BE2C (cell line): ENCODE data around the gene ZBTB7B.
A peak's percentile ranks its signal among the peaks of the same experiment; 100 is the strongest.

Experiments used
- DNase-seq: peaks from one replicate; pipeline ENCODE4 v3.0.0-alpha.2; 2020
- H3K27me3 ChIP-seq: fragments of 250-450 bp; sonication (Bioruptor Pico); 2 replicates; pipeline ENCODE4 v1.5.1; 2020; ENCODE audit warnings: mild to moderate bottlenecking
- H3K36me3 ChIP-seq: fragments of 250-450 bp; sonication (Bioruptor Pico); 2 replicates; pipeline ENCODE4 v1.5.1; 2020; ENCODE audit warnings: mild to moderate bottlenecking
- H3K4me1 ChIP-seq: fragments of 250-450 bp; sonication (Bioruptor Pico); 2 replicates; pipeline ENCODE4 v1.5.1; 2020
- H3K4me3 ChIP-seq: 2 replicates; pipeline ENCODE4 v1.5.1; 2011; ENCODE audit warnings: low read depth, low read length
- H3K9me3 ChIP-seq: fragments of 250-450 bp; sonication (Bioruptor Pico); 2 replicates; pipeline ENCODE4 v1.5.1; 2020
- TF ChIP-seq, protein P1 (sequence below): IDR thresholded peaks from 2 replicates; pipeline ENCODE4 v1.5.1; 2012; ENCODE audit warnings: mild to moderate bottlenecking, low read depth, low read length

Gene ZBTB7B

DNA sequence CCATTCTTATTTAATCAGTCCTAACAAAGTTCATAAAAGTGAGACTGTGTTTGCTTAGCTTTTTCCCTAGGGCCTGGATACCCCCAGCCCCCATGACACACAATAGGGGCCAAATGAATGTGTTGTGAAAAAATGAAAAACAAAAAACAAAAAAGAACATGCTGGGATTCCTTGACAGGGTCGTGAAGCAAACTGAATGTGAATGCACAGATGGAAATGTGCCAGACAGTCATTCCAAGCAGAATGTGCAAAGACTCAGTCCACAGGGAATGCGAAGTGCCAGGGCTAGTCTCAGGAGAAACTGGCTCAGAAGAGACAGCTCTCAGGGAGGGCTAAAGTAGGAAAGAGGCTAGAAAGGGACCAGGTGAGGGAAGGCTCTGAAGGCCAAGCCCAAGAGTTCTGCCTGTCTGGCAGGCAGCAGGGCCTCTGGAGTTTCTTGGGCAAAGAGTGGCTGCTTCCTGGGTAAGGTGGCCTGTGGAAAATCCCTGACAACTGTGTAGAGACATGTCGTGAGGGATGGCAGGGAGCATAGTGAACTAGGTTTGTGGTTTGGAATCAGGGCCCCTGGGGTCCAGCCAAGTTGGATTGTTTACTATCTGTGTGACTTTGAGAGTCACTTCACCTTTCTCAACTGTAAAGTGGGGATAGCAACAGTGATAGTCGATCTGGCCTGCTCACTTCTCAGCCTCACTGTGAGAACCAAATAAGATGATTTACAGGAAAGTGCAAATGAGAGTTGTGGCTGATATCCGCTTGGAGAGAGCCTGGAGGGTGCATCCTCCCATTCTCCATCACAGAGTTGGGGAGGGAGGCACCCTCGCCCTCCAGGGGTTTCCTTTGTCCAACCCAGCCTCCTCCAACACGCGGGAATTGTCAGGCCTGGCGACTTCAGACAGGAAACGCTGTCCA is 47.3 kb downstream of the ZBTB7B start:
- Histone ChIP-seq H3K4me1 (peaks cover 8% of the 10 kb centered on the region), H3K36me3 (no peaks in the 10 kb centered on the region)
- TF ChIP-seq, protein P1, sequence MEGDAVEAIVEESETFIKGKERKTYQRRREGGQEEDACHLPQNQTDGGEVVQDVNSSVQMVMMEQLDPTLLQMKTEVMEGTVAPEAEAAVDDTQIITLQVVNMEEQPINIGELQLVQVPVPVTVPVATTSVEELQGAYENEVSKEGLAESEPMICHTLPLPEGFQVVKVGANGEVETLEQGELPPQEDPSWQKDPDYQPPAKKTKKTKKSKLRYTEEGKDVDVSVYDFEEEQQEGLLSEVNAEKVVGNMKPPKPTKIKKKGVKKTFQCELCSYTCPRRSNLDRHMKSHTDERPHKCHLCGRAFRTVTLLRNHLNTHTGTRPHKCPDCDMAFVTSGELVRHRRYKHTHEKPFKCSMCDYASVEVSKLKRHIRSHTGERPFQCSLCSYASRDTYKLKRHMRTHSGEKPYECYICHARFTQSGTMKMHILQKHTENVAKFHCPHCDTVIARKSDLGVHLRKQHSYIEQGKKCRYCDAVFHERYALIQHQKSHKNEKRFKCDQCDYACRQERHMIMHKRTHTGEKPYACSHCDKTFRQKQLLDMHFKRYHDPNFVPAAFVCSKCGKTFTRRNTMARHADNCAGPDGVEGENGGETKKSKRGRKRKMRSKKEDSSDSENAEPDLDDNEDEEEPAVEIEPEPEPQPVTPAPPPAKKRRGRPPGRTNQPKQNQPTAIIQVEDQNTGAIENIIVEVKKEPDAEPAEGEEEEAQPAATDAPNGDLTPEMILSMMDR = no peak

DNA sequence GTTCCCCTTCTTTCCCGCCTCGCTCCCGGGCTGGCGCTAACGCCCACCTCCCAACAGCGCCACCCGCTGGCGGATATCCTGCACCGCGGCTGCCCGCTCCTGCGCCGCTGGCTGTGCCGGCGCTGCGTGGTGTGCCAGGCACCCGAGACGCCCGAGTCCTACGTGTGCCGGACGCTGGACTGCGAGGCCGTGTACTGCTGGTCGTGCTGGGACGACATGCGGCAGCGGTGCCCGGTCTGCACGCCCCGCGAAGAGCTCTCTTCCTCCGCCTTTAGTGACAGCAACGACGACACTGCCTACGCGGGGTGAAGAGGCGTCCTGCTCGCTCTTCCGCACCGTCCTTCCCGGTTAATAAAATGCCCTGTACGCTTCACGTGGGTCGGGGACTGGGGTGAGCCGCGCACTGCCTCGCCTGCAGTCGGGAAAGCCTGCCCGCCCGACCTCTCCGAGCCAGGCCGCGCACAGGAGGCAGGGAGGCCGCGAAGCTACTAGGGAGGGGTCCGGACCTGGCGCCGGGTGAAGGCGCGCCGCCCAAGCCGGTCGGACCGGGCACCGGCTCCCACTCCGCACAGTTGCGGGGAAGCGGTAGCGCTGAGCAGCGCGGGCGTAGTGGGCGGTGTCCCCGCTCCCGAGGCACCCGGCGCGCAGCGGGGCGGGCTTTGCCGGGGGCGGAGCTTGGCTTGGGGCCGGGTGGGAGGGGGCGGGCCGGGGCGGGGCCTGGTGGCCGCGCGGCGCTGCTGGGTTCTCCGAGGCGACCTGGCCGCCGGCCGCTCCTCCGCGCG is 48.1 kb downstream of the ZBTB7B start, which contains the start of gene ADAM15:
Gene ADAM15, plus strand, starts transcription at position 757 of the 782 bp plus-strand sequence. CDS start 71 bp downstream, outside the sequence.
- H3K9me3 ChIP-seq = no peaks in the 10 kb centered on the region
- DNase-seq = peak; percentile 91
- H3K36me3 ChIP-seq = peaks cover 3% of the 10 kb centered on the region; the same call in 1 of the 2 replicates
- H3K27me3 ChIP-seq = no peaks in the 10 kb centered on the region
- TF ChIP-seq, protein P1 = peak; percentile 90
- H3K4me3 ChIP-seq = peak within 1 kb of the TSS; percentile 85
- H3K4me1 ChIP-seq = peaks cover 8% of the 10 kb centered on the region

More for the DNA sequence above, 47.3 kb downstream of the ZBTB7B start:
- Histone ChIP-seq H3K27me3 (no peaks in the 10 kb centered on the region), H3K9me3 (no peaks in the 10 kb centered on the region), H3K4me3 (peak overlapping the region; percentile 72; the same call in 1 of the 2 replicates)
- no peak for DNase-seq

DNA sequence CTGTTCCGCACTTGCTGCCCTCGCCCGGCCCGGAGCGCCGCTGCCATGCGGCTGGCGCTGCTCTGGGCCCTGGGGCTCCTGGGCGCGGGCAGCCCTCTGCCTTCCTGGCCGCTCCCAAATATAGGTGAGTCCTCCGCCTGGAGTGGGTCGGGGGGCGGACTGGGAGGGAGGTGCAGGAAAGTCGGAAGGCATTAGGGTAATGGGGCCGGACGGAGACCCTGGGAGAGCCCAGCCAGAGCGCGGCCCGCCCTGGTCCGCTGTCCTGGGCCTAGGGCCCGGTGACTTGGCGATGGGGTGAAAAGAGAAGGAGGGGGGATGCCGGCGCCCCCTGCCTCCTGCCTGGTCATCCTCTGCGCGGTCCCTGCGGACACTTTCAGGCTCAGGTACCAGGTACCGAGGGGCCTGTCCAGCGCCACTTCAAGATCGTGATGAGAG is 48.8 kb downstream of the ZBTB7B start:
- TF ChIP-seq, protein P1 = no peak
- Histone ChIP-seq H3K9me3 (no peaks in the 10 kb centered on the region), H3K4me1 (peaks cover 8% of the 10 kb centered on the region), H3K27me3 (no peaks in the 10 kb centered on the region), H3K4me3 (peak overlapping the region; percentile 85), H3K36me3 (peaks cover 6% of the 10 kb centered on the region; the same call in 1 of the 2 replicates)
- DNase-seq = no peak

DNA sequence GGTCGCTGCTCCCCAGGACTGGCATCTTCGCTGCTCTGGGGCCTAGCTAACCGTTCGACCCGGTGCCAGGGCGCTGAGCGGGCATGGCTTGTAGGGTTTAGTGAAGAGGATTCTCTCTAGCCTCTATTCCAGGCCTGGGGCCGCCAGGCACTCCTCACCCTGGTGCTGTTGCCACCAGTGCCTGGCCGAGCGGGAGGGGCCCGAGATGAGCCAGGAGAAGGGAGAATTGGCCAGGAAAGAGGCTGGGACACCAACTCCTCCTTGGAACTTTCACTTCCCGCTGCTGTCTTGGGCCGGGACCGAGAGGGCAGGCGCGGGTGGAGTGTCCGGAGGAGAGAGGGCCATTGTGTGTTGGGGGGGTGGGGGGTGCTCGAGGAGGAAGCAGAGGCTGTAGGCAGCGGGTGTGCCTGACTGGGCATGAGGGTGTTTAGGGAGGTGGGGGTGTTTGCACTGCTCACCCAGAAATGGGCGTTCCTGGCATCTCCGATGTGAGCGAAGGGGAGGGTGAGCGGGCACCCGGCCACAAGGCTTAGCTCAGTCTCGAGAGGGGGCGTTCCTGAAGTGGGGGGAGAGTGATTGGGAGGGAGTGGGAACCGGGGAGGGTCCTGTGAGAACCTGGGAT is 49.3 kb downstream of the ZBTB7B start:
- Histone ChIP-seq H3K36me3 (peaks cover 6% of the 10 kb centered on the region; the same call in 1 of the 2 replicates), H3K4me1 (peaks cover 8% of the 10 kb centered on the region), H3K4me3 (peak overlapping the region; percentile 85), H3K9me3 (no peaks in the 10 kb centered on the region), H3K27me3 (no peaks in the 10 kb centered on the region)
- TF ChIP-seq, protein P1 = no peak
- peak; percentile 52 for DNase-seq

DNA sequence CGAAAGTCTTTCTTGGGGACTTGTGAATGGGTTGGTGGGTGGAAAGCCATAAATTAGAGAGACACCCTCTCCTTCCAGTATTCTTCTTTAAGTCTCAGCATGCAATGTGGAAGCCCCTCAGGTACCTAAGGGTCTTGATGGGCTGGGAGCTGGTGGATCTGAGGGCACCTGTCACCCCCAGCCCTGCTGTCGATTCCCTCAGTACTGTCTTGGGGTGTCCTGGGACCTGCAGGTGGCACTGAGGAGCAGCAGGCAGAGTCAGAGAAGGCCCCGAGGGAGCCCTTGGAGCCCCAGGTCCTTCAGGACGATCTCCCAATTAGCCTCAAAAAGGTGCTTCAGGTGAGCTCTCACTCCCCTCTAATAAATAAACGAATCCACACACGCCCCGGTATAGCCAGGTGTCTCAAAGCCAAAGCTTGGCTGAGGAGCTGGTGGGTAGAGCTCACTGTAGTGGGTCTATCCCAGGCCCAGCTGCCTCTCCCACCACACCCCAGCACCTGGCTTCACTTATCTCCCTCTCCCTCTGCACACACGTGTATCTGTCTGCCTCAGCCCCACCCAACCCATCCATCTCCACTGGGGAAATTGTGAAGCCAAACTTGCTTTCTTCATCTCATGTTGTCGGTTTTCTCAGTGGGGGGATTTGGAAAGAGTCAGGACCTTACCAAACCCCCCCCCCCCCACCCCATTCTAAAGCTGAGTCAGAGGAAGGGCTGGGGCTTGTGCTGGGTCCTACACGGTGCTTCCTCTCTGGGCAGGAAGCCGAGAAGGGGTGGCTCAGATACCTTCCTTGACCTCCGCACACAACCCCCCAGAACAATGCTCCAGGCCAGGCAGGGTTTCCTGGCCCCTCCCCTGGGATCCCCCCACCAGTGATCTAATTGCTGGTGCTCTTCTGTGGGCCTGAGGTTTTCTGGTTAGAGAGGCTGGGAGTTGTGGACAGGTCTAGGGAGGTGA is 50.1 kb downstream of the ZBTB7B start:
- TF ChIP-seq, protein P1 = peak; percentile 42
- Histone ChIP-seq H3K9me3 (no peaks in the 10 kb centered on the region), H3K36me3 (peaks cover 6% of the 10 kb centered on the region; the same call in 1 of the 2 replicates), H3K4me3 (peak overlapping the region; percentile 85), H3K4me1 (peaks cover 8% of the 10 kb centered on the region), H3K27me3 (no peaks in the 10 kb centered on the region)
- no peak for DNase-seq
